Progenitor cell of endocrine pancreas (in vitro differentiated cells): ENCODE results near the gene CALN1. TPM values are rescaled to one million over a fixed set of nuclear protein-coding genes. Genes with fewer than 3 reads are reported as not detected.

Experiments
- DNase-seq: peaks from one replicate; pipeline ENCODE4 v3.0.0; 2021; ENCODE audit warnings: low spot score; ENCODE audit not compliant: unreplicated experiment
- H3K27ac Mint-ChIP-seq: 2 replicates; pipeline ENCODE4 v1.8.0; 2021; ENCODE audit warnings: mild to moderate bottlenecking, moderate library complexity, mixed read lengths
- H3K27me3 Mint-ChIP-seq: 2 replicates; pipeline ENCODE4 v1.8.0; 2021; ENCODE audit warnings: mixed read lengths
- H3K36me3 Mint-ChIP-seq: 2 replicates; pipeline ENCODE4 v1.8.0; 2022; ENCODE audit warnings: mixed read lengths; ENCODE audit not compliant: insufficient read depth
- H3K4me1 Mint-ChIP-seq: 2 replicates; pipeline ENCODE4 v1.8.0; 2021; ENCODE audit warnings: low read depth, mixed read lengths
- H3K4me3 Mint-ChIP-seq: 2 replicates; pipeline ENCODE4 v1.8.0; 2021; ENCODE audit warnings: low read depth, mild to moderate bottlenecking, moderate library complexity, mixed read lengths
- H3K9me3 Mint-ChIP-seq: 2 replicates; pipeline ENCODE4 v1.8.0; 2021; ENCODE audit warnings: low read depth, mixed read lengths
- CTCF ChIP-seq: fragments of 200-600 bp; sonication (generic); IDR thresholded peaks from one replicate; pipeline ENCODE4 v1.5.0; 2021; ENCODE audit warnings: antibody characterized with exemption, mild to moderate bottlenecking; ENCODE audit not compliant: unreplicated experiment
- total RNA-seq: library from RNA; stranded (reverse); gene quantifications from 2 replicates; pipeline ENCODE4 v1.2.1, GENCODE V29; 2021

CALN1 gene
- total RNA-seq, 1 donor from 2014 or later = 0.79 TPM

GRCh38 chr7:71735961-71736556, 676.1 kb downstream of the CALN1 start:
- Mint-ChIP-seq H3K4me3 (no peak overlapping the region), H3K4me1 (no peaks in the 10 kb centered on the region), H3K27me3 (peaks cover 7% of the 10 kb centered on the region), H3K36me3 (no peaks in the 10 kb centered on the region), H3K9me3 (no peaks in the 10 kb centered on the region), H3K27ac (no peak overlapping the region)
- peak; percentile 62 for DNase-seq
- peak; percentile 91 for TF ChIP-seq CTCF

- Mint-ChIP-seq H3K4me1 (no peaks in the 10 kb centered on the region), H3K27ac (no peak overlapping the region), H3K9me3 (no peaks in the 10 kb centered on the region), H3K36me3 (no peaks in the 10 kb centered on the region), H3K27me3 (peaks cover 9% of the 10 kb centered on the region), H3K4me3 (peak overlapping the region; percentile 63)
- TF ChIP-seq CTCF = peak; percentile 95
- DNase-seq = peak; percentile 94
Measured at GRCh38 chr7:71733107-71733870, 678.8 kb downstream of the CALN1 start.

- Mint-ChIP-seq H3K9me3 (no peaks in the 10 kb centered on the region), H3K27me3 (peaks cover 14% of the 10 kb centered on the region), H3K36me3 (no peaks in the 10 kb centered on the region), H3K4me3 (no peak overlapping the region), H3K27ac (no peak overlapping the region), H3K4me1 (no peaks in the 10 kb centered on the region)
- no peak for TF ChIP-seq CTCF
- DNase-seq = no peak
Measured at GRCh38 chr7:71731740-71732139, 680.4 kb downstream of the CALN1 start.
